Astrocyte (in vitro differentiated cells and primary cell): ENCODE measurements around the gene MYMK. TPM values are rescaled to one million over a fixed set of nuclear protein-coding genes. Genes with fewer than 3 reads are reported as not detected.
A peak's percentile ranks its signal among the peaks of the same experiment; 100 is the strongest.

Source experiments
- DNase-seq: peaks from one replicate; pipeline ENCODE4 v3.0.0-alpha.2; 2010; ENCODE audit warnings: low read depth
- FAIRE-seq: peaks from 2 replicates; lab custom pipeline; 2011; peaks lifted over from hg19 to GRCh38; lab: Jason Lieb, UNC
- H2AFZ ChIP-seq: 2 replicates; pipeline ENCODE4 v1.6.0; 2012; ENCODE audit warnings: low read depth, low read length, inconsistent platforms
- H3K27ac ChIP-seq: 2 replicates; pipeline ENCODE4 v1.5.1; 2011; ENCODE audit warnings: low read depth, low read length, inconsistent platforms
- H3K27me3 ChIP-seq: 2 replicates; pipeline ENCODE4 v1.6.0; 2011; ENCODE audit warnings: low read length, inconsistent platforms; ENCODE audit not compliant: insufficient read depth
- H3K36me3 ChIP-seq: 2 replicates; pipeline ENCODE4 v1.5.1; 2011; ENCODE audit warnings: low read length, inconsistent platforms; ENCODE audit not compliant: insufficient read depth
- H3K4me1 ChIP-seq: 2 replicates; pipeline ENCODE4 v1.5.1; 2011; ENCODE audit warnings: low read length, inconsistent platforms; ENCODE audit not compliant: insufficient read depth
- H3K4me2 ChIP-seq: 2 replicates; pipeline ENCODE4 v1.6.0; 2012; ENCODE audit warnings: low read length, inconsistent platforms
- H3K4me3 ChIP-seq: 2 replicates; pipeline ENCODE4 v1.5.1; 2011; ENCODE audit warnings: low read depth, mild to moderate bottlenecking, low read length, inconsistent platforms; ENCODE audit not compliant: insufficient read depth
- H3K79me2 ChIP-seq: 2 replicates; pipeline ENCODE4 v1.6.0; 2012; ENCODE audit warnings: mild to moderate bottlenecking, low read length, inconsistent platforms; ENCODE audit not compliant: insufficient read depth
- H3K9ac ChIP-seq: 2 replicates; pipeline ENCODE4 v1.6.0; 2012; ENCODE audit warnings: mild to moderate bottlenecking, low read length, inconsistent platforms
- H3K9me3 ChIP-seq: 2 replicates; pipeline ENCODE4 v1.5.1; 2012; ENCODE audit warnings: low read depth, mild to moderate bottlenecking, low read length, inconsistent platforms; ENCODE audit not compliant: insufficient read depth
- H4K20me1 ChIP-seq: 2 replicates; pipeline ENCODE4 v1.6.0; 2012; ENCODE audit warnings: low read length, inconsistent platforms; ENCODE audit not compliant: insufficient read depth
- H3K27ac Mint-ChIP-seq: one replicate; pipeline ENCODE4 v1.8.0; 2021; ENCODE audit warnings: mild to moderate bottlenecking, mixed read lengths; ENCODE audit not compliant: unreplicated experiment
- H3K27me3 Mint-ChIP-seq: one replicate; pipeline ENCODE4 v1.8.0; 2021; ENCODE audit warnings: low read depth, mixed read lengths; ENCODE audit not compliant: unreplicated experiment
- H3K36me3 Mint-ChIP-seq: one replicate; pipeline ENCODE4 v1.8.0; 2021; ENCODE audit warnings: low read depth, mixed read lengths; ENCODE audit not compliant: unreplicated experiment
- H3K4me1 Mint-ChIP-seq: one replicate; pipeline ENCODE4 v1.8.0; 2021; ENCODE audit warnings: low read depth, mixed read lengths; ENCODE audit not compliant: unreplicated experiment
- H3K4me3 Mint-ChIP-seq: one replicate; pipeline ENCODE4 v1.8.0; 2021; ENCODE audit warnings: mild to moderate bottlenecking, moderate library complexity, mixed read lengths; ENCODE audit not compliant: unreplicated experiment
- H3K9me3 Mint-ChIP-seq: one replicate; pipeline ENCODE4 v1.8.0; 2021; ENCODE audit warnings: mild to moderate bottlenecking, mixed read lengths; ENCODE audit not compliant: unreplicated experiment
- CTCF ChIP-seq: IDR thresholded peaks from 2 replicates; pipeline ENCODE4 v1.5.1; 2011; ENCODE audit warnings: low read depth, mild to moderate bottlenecking, inconsistent platforms, low read length, moderate library complexity; ENCODE audit not compliant: insufficient read depth
- EZH2 ChIP-seq: IDR thresholded peaks from 2 replicates; pipeline ENCODE4 v1.6.1; 2012; ENCODE audit warnings: mild to moderate bottlenecking, low read length, inconsistent platforms; ENCODE audit not compliant: insufficient read depth
- total RNA-seq: library from RNA; stranded (reverse); gene quantifications from 2 replicates; pipeline ENCODE4 v1.2.1, GENCODE V29; 2021

MYMK gene
- total RNA-seq, 1 donor from 2014 or later: not detected

GRCh38 chr9:133489253-133490190 is 35.2 kb downstream of the MYMK start:
- peaks cover 10% of the 10 kb centered on the region for H3K4me1 Mint-ChIP-seq
- peaks cover 6% of the 10 kb centered on the region for H3K4me1 ChIP-seq
- H3K9me3 Mint-ChIP-seq: peaks cover 2% of the 10 kb centered on the region
- H3K4me2 ChIP-seq: no peak overlapping the region
- no peak overlapping the region for H3K4me3 ChIP-seq
- TF ChIP-seq EZH2 (no peak), CTCF (no peak)
- H3K9me3 ChIP-seq: no peaks in the 10 kb centered on the region
- H3K79me2 ChIP-seq: no peaks in the 10 kb centered on the region
- H3K4me3 Mint-ChIP-seq: peak overlapping the region; percentile 25
- no peak overlapping the region for H2AFZ ChIP-seq
- H3K27ac ChIP-seq: no peak overlapping the region
- DNase-seq: peak; percentile 53
- H3K27me3 Mint-ChIP-seq: peaks cover 8% of the 10 kb centered on the region
- H3K36me3 Mint-ChIP-seq: no peaks in the 10 kb centered on the region
- H3K27ac Mint-ChIP-seq: peak overlapping the region; percentile 50
- no peak for FAIRE-seq
- no peak overlapping the region for H3K9ac ChIP-seq
- H4K20me1 ChIP-seq: no peaks in the 10 kb centered on the region
- H3K27me3 ChIP-seq: no peaks in the 10 kb centered on the region
- H3K36me3 ChIP-seq: no peaks in the 10 kb centered on the region

GRCh38 chr9:133488686-133489252 is 36.0 kb downstream of the MYMK start:
- Histone ChIP-seq H3K9ac (no peak overlapping the region), H3K4me3 (no peak overlapping the region), H3K27ac (no peak overlapping the region), H3K4me1 (peaks cover 6% of the 10 kb centered on the region), H3K9me3 (no peaks in the 10 kb centered on the region), H3K4me2 (no peak overlapping the region), H4K20me1 (no peaks in the 10 kb centered on the region), H3K36me3 (no peaks in the 10 kb centered on the region), H3K27me3 (no peaks in the 10 kb centered on the region), H2AFZ (no peak overlapping the region), H3K79me2 (no peaks in the 10 kb centered on the region)
- no peak for TF ChIP-seq CTCF
- TF ChIP-seq EZH2: no peak
- H3K9me3 Mint-ChIP-seq: peaks cover 2% of the 10 kb centered on the region
- H3K4me1 Mint-ChIP-seq: peaks cover 10% of the 10 kb centered on the region
- no peak for FAIRE-seq
- DNase-seq: no peak
- H3K27me3 Mint-ChIP-seq: peaks cover 6% of the 10 kb centered on the region
- no peak overlapping the region for H3K27ac Mint-ChIP-seq
- no peak overlapping the region for H3K4me3 Mint-ChIP-seq
- no peaks in the 10 kb centered on the region for H3K36me3 Mint-ChIP-seq
